DMS 273 treated with DMSO at 0.1 percent for 48 hours (cell line): Measurements from ENCODE around the gene GALR2.
"Not testable (repeated sequence)": the region's sequence is repeated elsewhere in the genome, so short reads cannot be mapped to it uniquely, and the experiment has no call there.

Experiments used
- DNase-seq: peaks from one replicate; lab custom pipeline; 2025; lab: John Stamatoyannopoulos, UW

The GALR2 gene, protein sequence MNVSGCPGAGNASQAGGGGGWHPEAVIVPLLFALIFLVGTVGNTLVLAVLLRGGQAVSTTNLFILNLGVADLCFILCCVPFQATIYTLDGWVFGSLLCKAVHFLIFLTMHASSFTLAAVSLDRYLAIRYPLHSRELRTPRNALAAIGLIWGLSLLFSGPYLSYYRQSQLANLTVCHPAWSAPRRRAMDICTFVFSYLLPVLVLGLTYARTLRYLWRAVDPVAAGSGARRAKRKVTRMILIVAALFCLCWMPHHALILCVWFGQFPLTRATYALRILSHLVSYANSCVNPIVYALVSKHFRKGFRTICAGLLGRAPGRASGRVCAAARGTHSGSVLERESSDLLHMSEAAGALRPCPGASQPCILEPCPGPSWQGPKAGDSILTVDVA

DNA sequence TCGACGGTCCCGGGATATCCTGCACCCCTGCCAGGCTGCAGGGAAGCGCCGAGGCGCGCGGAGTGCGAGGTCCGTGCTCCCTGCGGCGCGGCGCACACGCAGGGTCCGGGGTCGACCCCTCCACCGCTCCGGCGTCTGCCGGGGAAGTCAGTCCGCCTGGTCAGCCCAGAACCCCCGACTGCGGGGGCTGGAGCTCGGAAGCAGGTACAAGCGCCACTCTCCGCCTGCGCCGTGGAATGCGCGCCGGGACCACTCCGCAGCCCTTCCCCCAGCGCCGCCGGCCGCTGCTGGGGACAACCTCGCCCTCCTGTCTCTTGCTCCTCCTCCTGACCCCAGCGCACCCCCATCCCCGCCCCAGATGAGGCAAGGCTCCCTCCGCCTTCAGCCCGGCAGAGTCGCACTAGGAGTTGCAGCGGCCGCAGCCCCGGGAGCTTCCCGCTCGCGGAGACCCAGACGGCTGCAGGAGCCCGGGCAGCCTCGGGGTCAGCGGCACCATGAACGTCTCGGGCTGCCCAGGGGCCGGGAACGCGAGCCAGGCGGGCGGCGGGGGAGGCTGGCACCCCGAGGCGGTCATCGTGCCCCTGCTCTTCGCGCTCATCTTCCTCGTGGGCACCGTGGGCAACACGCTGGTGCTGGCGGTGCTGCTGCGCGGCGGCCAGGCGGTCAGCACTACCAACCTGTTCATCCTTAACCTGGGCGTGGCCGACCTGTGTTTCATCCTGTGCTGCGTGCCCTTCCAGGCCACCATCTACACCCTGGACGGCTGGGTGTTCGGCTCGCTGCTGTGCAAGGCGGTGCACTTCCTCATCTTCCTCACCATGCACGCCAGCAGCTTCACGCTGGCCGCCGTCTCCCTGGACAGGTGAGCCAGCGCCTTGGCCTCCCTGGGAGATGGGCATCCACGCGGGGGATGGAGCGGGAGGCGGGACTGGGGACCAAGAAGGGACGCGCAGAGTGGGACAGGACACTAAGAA lies at the start of gene GALR2:
GALR2 (plus strand) TSS at position 392 of the 974 bp plus-strand sequence; CDS start at position 495, 103 bp downstream.
- DNase-seq = no peak

DNA sequence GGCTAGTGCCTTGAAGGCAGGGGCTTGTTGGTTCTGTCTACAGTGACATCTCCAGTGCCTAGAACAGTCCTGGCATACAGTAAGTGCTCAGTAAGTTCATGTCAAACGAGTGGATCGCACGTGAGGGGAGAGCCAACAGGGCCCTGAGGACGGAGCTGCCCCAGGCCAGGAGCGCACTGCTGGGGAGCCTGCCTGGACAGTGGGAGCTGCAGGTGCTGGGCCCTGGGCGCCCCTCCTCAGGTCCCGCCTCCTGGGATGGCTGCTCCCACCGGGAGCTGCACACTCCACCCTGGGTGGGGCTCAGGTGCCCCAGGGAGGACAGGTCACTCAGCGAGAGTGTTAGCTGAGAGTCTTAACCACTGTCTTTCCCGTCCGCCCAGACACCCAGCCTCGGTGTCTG lies 49.3 kb upstream of the GALR2 start:
- no peak for DNase-seq

DNA sequence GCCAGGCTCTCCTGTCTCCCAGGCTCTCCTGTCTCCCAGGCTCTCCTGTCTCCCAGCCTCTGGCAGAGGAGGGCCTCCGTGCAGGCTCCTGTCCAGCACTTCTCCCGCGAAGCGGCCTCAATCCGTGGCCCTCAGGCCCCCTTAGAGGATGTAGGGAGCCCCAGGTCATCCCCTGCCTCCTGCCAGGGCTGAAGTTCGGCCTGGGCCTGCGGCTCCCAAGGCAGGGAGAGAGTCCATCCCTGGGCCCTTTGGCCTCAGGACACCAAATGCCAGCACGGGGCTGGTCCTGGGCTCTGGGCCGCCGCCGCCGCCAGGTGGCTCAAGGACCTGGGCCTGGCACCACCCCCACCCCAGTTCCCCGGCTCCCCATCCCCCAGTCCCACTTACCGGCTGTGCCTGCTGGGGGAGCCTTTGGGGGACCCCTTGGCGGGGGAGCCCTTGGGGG lies 47.8 kb upstream of the GALR2 start:
- no peak for DNase-seq

DNA sequence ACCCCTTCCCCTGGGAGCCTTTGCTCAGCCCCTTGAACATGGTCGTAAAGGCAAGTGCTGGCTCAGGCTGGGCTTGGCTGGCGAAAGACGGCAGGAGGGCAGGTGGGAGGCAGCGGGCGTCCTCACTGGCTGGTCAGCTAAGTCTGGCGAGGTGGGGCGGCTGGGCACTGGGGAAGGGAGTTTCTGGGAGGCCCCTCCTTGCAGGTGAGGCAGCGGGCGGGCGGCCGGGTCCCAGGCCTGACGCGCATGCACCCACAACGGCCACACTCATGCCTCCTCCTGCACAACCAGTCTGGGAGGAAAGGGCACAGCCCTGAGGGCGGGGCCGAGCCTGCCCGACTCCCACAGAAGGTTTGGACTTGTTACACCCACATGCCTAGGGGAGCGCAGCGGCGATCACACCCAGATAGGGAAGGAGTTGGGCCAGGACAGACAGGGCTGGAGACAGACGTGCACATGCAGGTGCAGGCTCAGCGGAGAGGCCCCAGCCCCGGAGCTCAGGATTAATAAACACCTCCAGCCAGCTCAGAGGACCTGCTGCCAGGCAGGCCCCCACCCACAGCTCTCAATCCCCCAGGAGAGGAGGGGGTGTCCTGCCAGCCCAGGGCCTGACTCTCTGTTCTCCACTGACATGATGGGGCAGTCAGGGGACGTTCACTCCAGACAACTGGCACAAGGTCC lies 47.3 kb upstream of the GALR2 start, which contains the start of gene EVPL:
EVPL (minus strand) TSS at position 148 of the 681 bp plus-strand sequence; CDS start at position 40, 108 bp downstream.
- no peak for DNase-seq

DNA sequence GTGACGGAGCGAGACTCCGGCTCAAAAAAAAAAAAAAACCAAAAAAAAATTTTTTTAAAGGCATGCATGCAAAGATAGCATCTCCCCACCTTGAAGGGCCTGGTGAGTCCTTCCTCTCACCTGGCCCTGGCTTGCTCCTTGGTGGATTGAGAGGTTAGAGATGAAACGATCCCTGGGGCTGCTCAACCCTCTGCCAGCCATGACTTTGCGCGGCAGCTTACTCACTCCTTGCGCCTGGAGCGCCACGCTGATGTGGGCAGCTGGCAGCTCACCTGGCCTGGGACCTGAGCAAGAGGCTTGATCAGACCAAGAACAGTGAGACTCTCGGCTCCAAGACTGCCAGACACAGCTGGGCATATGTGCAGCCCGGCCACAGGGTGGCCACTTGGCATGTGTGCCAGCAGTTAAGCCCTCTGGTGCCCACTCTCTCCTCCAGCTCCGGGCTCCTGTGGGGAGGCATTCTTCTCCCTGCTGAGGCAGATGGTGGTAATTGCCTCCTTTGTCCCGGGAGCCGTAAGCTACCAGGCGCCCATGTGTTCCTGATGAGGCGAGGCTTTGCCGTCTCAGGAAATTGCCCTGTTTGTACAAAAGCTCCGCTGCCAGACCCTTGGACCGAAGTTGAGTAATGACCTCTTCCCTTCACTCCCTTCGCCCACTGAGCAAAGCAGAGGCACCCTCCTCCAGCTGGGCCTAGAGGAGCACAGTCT lies 42.4 kb upstream of the GALR2 start:
- peak; percentile 51 for DNase-seq

DNA sequence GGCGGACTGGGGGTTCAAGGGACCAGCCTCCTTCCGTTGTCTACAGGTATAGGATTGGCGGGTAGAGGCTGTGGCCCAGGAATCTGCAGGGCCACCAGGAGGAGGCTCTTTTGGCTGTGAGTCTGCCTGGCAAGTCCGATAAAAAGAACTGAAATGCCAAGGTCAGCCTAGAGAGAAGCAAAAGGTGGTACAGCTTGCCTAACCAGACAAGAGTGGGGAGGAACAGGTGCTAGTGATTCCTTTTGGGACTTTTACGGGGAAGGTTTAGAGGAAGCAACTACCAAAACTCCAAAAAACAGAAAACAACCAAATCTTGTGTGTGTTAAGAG lies 41.8 kb upstream of the GALR2 start:
- DNase-seq = no peak

DNA sequence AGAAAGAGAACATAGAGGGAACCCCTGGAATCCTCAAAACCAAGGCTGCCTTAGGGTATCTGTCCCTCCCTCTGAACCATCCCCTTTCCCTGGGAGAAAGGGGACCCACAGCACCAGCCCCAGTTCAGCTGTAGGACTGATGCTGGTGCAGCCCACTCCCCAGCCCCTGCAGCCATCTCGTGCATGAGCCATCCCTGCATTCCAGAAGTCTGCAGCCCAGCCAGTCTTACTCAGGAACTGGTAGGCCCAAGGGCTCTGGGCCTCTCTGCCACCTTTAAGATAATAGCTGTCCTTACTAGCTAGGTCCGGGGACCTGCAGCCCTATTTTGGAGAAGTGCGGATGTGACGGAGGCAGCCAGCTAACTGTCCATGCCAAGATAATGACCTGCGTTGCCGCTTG lies 41.4 kb upstream of the GALR2 start:
- no peak for DNase-seq

DNA sequence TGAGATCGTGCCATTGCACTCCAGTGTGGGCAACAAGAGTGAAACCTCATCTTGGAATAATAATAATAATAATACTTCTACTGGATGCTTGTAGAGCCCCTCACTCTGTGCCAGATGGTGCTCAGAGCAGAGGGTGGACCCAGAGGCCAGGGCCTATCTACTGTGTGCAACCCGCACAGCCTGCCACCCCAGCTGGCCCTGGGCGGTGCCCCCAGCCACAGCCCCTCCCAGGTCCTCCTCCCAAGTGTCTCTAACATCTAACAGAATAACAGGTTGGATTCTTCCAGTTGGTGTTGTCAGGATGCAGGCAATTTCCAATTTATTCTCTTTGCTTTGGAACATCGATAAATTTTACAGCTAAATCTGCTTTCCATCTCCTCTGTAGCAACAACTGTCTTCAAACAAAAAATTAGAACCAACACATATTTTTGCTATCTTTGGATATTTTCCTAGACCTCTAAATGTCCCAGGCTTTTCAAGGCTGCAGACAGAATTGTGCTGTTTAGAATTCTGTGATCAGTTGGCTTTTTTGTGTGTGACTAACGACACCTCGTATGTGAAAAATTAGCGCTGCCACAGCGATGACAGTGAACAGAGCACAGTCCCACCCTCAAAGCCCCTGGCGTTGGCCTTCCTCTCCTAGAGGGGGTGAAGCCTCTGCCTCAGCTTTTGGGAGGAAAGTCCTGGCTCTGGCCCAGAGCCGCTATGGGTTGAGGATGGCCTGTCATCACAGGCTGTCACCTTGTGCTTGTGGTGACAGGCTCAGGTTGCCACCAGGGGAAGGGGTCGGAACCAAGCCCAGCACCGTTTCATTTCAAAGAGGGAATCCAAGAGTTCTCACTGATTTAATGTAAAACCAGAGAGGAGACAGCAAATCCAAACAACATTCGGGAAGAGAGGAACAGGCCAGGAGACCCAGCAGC lies 39.9 kb upstream of the GALR2 start:
- no peak for DNase-seq

DNA sequence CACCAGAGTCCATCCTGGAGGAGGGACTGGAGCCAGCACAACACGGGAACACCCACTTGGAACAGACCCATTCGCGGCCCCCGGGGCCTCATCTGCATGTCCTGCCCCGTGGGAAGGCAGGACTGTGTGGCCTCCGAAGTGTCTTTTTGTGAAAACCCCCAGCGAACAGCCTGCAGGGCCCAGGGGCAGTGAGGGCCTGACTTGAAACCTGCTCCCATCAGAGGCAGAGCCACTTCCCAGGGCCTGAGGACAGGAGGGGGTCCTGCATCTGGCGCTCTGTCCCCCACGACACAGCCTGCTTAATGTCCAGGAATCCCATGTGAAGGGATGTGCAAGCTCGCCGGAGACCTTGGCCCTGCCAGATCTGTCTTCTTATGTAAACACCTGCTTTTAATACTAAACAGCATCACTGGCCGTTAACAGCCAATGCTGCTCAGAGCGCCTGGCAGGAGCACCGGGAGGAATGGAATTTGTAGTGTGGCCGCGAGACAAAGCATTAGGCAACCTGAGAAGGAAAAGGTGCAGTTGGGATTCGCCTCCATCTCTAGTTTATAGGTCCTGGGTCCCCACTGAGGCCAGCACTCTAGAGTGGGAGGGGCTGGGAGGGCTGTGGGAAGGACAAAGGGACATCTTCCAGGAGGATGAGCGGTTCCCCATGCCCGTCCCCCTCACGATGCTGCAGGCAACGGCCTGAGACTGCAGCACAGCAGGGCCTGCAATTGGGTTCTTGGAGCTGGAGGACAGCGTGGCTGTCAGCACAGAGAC lies 37.9 kb upstream of the GALR2 start:
- no peak for DNase-seq

DNA sequence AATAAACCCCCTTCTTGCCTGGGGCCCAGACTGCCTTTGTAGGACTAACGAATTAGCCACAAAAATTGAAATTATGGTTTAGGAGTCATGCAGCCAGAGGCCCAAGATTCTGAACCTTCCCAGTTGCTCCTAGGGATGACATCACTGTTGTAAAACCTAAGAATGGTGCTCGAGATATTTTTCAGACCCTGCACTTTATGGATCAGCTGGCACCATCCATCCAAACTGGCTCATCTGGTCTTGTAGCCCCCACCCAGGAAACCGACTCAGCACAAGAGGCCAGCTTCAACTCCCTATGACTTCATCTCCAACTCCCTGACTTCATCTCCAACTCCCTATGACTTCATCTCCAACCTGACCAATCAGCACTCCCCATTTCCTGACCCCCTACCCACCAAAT lies 36.5 kb upstream of the GALR2 start:
- no peak for DNase-seq

DNA sequence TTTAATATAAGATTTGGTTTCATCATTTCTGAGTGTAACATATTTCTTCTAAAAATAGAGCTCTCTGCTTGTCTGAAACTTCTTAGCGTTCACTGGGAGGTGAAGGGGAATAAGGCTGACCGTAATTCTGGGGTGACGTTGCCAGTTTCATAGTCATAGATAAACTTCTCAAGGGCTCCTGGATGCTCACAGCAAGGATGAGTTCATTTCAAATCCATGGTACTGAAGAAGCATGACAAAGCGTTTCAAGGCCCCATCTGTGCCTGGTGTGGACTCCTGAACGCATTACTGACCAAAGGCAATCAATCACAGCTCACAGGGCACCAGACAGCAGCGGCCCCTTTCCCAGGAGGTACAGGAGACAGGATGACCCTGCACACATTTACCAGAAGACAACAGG lies 35.5 kb upstream of the GALR2 start:
- DNase-seq = no peak

DNA sequence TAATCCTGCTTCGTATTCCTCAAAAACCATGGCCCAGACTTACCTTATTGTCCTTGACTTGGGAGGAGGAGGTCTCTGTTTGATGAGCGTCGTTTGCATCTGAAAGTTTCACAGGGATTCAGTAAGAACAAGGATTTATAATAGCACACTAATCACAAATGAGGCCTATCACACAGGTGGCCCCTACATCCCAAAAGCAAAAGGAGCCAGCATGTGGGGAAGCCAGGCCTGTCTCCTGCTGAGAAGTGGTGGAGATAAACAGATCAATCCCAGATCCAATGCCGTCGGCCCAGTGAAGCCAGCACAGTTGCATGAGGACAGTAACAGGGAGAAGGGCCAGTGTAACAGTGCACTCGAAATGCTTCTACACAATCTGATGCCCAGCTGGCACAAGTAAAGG lies 34.2 kb upstream of the GALR2 start:
- no peak for DNase-seq

DNA sequence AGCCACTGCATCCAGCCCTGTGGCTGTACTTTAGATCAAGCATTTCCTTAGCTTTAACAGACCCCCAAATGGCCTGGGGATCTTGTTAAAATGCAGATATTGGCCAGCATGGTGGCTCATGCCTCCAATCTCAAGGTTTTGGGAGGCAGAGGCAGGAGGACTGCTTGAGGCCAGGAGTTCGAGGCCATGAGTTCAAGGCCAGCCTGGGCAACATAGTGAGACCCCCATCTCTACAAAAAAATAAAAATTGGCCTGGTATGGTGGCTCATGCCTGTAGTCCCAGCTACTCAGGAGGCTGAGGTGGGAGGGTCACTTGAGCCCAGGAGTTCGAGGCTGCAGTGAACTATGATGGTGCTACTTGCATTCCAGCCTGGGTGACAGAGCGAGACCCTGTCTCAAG lies 31.7 kb upstream of the GALR2 start:
- not testable (repeated sequence) for DNase-seq

DNA sequence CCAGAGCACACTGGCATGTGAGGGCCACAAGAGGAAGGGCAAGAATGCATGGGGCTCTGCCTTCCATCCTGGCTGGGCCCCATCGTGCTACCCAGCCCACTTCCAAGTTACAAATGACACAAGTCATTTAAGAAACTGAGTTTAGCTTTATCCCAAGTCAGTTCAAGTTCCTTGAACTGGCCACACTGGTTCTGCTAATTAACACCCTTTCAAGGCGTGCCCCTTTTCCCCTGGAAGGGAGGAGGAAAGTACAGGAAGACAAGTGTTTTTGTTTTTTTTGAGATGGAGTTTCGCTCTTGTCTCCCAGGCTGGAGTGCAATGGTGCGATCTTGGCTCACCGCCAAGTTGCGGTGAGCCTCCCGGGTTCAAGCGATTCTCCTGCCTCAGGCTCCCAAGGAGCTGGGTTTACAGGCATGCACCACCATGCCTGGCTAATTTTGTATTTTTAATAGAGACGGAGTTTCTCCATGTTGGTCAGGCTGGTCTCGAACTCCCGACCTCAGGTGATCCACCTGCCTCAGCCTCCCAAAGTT lies 30.0 kb upstream of the GALR2 start:
- DNase-seq = not testable (repeated sequence)

DNA sequence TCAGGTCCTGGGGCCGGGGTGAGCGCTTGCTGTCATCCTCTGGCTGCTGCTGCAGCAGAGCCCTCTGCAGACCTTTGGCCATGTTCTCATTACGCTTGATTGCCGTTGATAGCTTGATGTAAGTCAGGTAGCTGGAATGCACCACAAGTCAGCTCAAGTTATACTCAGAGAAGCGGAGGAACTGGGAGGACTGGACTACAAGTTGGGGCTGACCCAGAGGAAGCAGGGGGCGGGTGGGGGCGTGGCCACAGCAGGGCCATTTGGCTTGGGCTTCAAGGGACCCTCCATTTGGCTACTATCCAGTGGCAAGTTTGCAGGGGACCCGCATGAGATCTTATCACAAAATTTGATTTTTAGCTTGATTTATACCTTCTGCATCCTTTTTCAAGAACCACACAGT lies 28.5 kb upstream of the GALR2 start:
- no peak for DNase-seq

DNA sequence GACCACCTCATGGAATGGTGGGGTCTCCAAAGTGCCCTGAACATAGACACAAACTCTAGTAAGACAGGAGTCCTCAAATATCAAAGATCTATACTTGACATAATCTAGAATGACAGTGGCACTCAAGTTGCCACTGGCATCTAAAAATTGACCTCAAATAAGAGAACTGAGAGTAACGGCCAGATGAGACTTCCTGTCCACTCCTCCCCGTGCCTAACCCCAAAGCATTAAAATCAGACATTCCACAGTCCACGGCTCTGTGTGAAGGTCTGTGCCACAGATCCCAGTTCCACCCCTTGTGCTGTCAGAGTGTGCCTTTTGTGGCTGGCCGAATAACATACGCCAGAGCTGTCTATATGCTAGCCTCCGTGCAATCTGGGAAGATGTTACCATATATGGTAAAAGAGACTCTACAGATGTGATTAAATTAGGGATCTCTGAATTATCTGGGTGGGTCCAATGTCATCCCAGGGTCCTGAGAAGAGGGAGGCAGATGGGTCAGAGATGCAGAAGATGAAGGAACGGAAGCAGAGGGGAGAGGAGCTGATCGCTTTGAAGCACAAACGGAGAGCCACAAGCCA lies 26.5 kb upstream of the GALR2 start:
- DNase-seq = no peak

DNA sequence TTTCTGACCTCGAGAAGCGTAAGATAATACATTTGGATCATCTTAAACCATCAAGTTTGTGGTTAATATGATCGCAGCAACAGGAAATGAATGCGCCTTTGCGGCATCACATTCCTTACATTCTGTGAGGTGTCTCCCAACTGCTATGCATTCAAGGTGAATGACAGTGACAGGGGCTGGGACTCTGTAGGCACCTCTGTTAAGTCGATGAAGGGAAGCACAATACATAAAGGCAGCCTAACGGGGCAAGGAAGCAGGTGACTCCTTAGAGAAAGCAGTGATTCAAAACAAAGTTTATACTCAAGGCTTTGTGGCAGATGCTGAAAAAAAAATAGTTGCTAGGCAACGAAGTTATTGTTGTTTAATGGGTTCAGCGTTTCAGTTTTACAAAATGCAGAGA lies 25.9 kb upstream of the GALR2 start:
- no peak for DNase-seq

DNA sequence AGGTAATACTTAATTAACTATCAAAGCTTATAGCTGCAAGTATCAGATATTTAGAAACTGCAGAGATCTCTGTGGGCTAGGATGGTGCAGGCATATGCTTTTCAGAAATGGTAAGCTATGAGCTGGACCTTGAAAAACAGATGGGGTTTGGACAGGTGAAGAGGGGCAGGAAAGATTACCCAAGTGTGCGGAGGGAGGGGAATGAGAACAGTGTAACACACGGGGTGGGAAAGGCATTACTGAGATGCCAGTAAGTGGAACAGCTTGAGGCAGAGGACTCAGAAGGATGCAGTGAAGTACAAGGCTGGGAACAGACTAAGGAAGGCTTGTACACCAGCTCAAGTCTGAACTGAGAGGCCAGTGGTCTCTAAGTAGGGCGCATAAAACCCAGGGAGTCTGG lies 25.3 kb upstream of the GALR2 start:
- no peak for DNase-seq

DNA sequence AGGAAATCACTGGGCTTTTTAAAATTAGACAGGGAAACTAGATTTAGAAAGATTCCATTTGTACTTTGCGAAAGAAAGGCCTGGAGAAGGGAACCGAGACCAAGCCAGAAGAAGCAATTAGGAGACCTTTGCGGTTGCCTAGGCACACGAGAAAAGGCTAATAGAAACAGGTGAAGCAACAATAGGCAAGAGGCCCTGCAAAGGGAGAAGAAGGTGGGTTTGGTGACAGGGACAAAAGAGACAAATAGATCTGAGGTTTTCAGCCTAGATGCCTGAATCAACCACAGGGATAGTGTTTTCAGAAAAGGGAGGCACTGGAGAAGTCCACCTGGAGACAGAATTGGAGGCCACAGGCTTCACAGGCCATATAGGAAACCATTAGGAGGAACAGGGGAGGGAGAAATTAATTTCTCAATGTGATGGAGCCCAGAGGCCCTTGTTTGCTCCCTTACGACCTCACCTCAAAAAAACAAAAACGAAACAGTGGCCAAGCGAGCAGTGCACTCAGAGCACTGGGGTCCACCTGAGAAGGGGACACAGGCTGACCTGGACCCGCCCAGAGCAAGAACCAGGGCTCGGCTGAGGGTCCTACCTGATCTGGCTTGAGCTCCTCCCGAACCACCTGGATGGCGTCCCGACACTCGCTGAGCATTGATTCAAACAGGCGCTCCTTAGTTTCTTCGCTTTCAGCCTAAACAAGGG lies 24.6 kb upstream of the GALR2 start:
- DNase-seq = no peak
